Stimulated activated naive CD8-positive, alpha-beta T cell treated with anti-CD3 and anti-CD28 coated beads, Interleukin-15, Interleukin-2, amounts not matched to agents 100 ng/mL and 50 ng/mL, for 24 hours (primary cell): ENCODE data around the gene SSTR5.
"Not testable (repeated sequence)": the region's sequence is repeated elsewhere in the genome, so short reads cannot be mapped to it uniquely, and the experiment has no call there.

Source experiments
- H3K27ac Mint-ChIP-seq: one replicate; pipeline ENCODE4 v1.8.0; 2021; ENCODE audit warnings: mild to moderate bottlenecking, mixed read lengths
- H3K27me3 Mint-ChIP-seq: one replicate; pipeline ENCODE4 v1.8.0; 2021; ENCODE audit warnings: mixed read lengths
- H3K36me3 Mint-ChIP-seq: one replicate; pipeline ENCODE4 v1.8.0; 2021; ENCODE audit warnings: low read depth, mixed read lengths
- H3K4me1 Mint-ChIP-seq: one replicate; pipeline ENCODE4 v1.8.0; 2021; ENCODE audit warnings: low read depth, mixed read lengths
- H3K4me3 Mint-ChIP-seq: one replicate; pipeline ENCODE4 v1.8.0; 2021; ENCODE audit warnings: mild to moderate bottlenecking, mixed read lengths
- H3K9me3 Mint-ChIP-seq: one replicate; pipeline ENCODE4 v1.8.0; 2021; ENCODE audit warnings: mixed read lengths

Gene SSTR5

GRCh38 chr16:1072526-1073261, at the start of gene SSTR5:
SSTR5 (plus strand) TSS chr16:1072747; CDS start chr16:1078869, 6,122 bp downstream.
- Mint-ChIP-seq H3K4me1 (peaks cover 2% of the 10 kb centered on the region), H3K36me3 (peaks cover 1% of the 10 kb centered on the region), H3K27me3 (peaks cover 7% of the 10 kb centered on the region), H3K9me3 (no peaks in the 10 kb centered on the region), H3K27ac (no peak within 1 kb of the TSS), H3K4me3 (no peak within 1 kb of the TSS)

GRCh38 chr16:1024138-1024537, 48.4 kb upstream of the SSTR5 start:
- no peaks in the 10 kb centered on the region for H3K27me3 Mint-ChIP-seq
- H3K9me3 Mint-ChIP-seq: no peaks in the 10 kb centered on the region

DNA sequence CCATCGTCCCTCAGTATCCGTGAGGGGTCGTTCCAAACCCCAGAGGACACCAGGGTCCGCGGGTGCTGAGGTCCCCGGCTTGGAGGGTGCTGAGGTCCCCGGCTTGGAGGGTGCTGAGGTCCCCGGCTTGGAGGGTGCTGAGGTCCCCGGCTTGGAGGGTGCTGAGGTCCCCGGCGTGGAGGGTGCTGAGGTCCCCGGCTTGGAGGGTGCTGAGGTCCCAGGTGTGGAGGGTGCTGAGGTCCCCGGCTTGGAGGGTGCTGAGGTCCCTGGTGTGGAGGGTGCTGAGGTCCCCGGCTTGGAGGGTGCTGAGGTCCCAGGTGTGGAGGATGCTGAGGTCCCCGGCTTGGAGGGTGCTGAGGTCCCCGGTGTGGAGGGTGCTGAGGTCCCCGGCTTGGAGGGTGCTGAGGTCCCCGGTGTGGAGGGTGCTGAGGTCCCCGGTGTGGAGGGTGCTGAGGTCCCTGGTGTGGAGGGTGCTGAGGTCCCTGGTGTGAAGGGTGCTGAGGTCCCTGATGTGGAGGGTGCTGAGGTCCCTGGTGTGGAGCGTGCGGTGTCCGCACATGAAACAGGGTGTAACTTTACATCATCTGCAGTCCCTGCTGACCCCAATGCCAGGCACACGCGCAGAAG, 47.3 kb upstream of the SSTR5 start:
- not testable (repeated sequence) for H3K4me3 Mint-ChIP-seq

More at GRCh38 chr16:1024138-1024537, 48.4 kb upstream of the SSTR5 start:
- H3K36me3 Mint-ChIP-seq: no peaks in the 10 kb centered on the region
- H3K27ac Mint-ChIP-seq: no peak overlapping the region
- no peak overlapping the region for H3K4me3 Mint-ChIP-seq
- H3K4me1 Mint-ChIP-seq: no peaks in the 10 kb centered on the region

DNA sequence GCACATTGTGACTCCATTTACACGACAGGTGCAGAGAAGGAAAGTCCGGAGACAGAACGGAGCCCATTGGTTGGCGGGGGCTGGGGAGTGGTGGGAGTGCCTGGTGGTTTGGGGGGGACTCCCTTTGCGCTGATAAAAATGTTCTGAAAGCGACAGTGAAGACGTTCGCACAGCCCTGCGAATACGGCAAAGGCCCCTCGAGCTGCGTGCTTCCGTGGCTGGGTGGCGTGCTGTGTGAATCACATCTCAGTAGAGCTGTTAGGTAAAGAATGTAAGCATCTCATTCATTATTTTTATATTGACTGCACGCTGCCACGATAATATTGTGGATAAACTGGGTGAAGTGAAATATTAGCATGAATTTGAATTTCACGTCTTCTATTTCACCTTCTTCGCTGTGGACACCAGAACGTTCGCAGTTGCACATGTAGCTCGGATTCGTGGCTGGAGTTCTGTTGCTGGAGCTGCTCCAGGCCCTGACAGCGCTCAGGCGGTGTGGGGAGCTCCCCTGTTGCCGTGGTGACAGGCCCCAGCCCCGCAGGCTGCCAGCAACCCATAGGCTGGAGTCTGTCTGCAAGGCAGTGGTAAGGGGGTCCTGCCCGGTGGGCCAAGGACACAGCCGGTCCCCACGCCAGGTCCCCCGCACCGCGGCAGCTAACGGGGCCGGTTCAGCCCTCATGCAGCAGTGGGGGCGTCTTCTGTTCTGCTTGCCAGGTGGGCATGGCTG, 46.3 kb upstream of the SSTR5 start:
- H3K4me1 Mint-ChIP-seq: no peaks in the 10 kb centered on the region
- no peak overlapping the region for H3K4me3 Mint-ChIP-seq
- no peaks in the 10 kb centered on the region for H3K9me3 Mint-ChIP-seq
- H3K27ac Mint-ChIP-seq: no peak overlapping the region
- peaks cover 4% of the 10 kb centered on the region for H3K27me3 Mint-ChIP-seq
- no peaks in the 10 kb centered on the region for H3K36me3 Mint-ChIP-seq

More for the DNA sequence above, 47.3 kb upstream of the SSTR5 start:
- H3K27ac Mint-ChIP-seq, H3K27me3 Mint-ChIP-seq, H3K4me1 Mint-ChIP-seq, H3K36me3 Mint-ChIP-seq, H3K9me3 Mint-ChIP-seq: not testable (repeated sequence)

DNA sequence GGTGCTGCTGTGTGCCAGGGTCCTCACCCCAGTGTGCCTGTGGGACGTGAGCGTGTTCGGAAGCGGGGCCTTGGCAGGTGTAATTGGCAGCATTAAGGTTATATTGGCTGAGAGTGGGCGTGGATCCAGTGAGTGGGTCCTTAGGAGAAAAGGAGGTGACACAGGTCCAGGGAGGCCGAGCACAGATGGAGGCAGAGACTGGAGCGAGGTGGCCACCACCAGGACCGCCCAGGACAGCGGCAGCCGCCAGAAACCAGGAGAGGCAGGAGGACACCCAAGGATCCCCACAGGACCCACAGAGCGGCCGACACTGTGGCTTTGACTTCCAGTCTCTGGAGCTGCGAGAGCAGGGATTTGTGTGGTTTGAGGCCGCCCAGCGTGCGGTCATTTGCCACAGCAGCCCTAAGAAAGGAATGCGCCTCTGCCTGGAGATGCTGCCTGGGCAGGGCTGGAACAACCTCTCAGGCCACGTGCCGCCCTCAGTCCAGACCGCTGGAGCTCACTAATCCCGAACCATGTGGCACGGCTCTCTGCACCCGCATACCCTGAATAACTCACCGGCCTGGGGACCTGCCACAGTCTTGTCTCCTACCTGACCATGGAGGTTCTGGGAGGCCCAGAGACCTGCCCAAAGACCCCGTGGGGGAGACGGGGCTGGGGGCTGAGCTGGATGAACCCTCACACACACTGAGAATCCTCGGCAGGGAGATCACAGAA, 45.6 kb upstream of the SSTR5 start:
- Mint-ChIP-seq H3K36me3 (no peaks in the 10 kb centered on the region), H3K4me3 (no peak overlapping the region), H3K27me3 (peaks cover 4% of the 10 kb centered on the region), H3K27ac (no peak overlapping the region), H3K4me1 (no peaks in the 10 kb centered on the region), H3K9me3 (no peaks in the 10 kb centered on the region)

GRCh38 chr16:1027501-1027815, 45.1 kb upstream of the SSTR5 start:
- Mint-ChIP-seq H3K4me1 (no peaks in the 10 kb centered on the region), H3K4me3 (no peak overlapping the region), H3K36me3 (no peaks in the 10 kb centered on the region), H3K9me3 (no peaks in the 10 kb centered on the region), H3K27ac (no peak overlapping the region), H3K27me3 (peaks cover 4% of the 10 kb centered on the region)

DNA sequence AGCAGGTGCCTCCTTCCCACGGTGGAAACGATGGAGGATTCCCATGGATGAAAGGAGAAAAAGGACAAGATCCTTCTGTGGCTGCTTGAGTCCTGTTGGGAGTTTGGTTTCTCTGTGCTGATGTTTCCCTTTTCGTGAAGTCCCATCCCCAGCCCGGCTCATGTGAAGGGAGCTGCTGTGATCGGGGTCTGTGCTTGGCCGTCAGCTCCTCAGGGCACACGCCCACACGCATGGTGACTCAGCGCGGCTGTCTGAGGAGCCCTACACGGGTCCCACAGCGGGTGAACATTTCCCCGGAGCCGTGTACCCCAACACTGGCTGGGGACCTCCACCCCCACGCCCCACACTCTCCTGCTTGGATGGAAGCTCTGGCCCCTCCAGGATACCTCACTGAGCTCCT, 44.5 kb upstream of the SSTR5 start:
- Mint-ChIP-seq H3K9me3 (no peaks in the 10 kb centered on the region), H3K27ac (no peak overlapping the region), H3K4me3 (no peak overlapping the region), H3K36me3 (no peaks in the 10 kb centered on the region), H3K4me1 (no peaks in the 10 kb centered on the region), H3K27me3 (peaks cover 4% of the 10 kb centered on the region)

GRCh38 chr16:1028524-1029258, 43.9 kb upstream of the SSTR5 start:
- Mint-ChIP-seq H3K9me3 (no peaks in the 10 kb centered on the region), H3K4me1 (no peaks in the 10 kb centered on the region), H3K36me3 (no peaks in the 10 kb centered on the region), H3K27ac (no peak overlapping the region), H3K4me3 (no peak overlapping the region), H3K27me3 (peaks cover 4% of the 10 kb centered on the region)

DNA sequence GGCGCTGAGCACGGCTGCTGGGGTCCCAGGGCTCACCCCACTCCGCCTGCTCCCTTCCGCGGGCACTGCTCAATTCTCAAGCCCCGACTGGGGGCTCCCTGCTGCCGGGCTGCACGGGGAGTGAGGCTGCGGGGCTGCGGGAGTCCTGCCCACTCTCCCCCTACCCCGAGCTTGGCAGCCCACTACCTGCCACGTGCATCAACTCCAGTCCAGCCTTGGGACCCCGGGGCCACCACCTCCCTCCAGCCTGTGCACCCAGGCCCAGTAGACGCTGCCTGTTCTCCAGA, 43.3 kb upstream of the SSTR5 start:
- H3K9me3 Mint-ChIP-seq: no peaks in the 10 kb centered on the region
- no peak overlapping the region for H3K4me3 Mint-ChIP-seq
- peaks cover 4% of the 10 kb centered on the region for H3K27me3 Mint-ChIP-seq
- H3K4me1 Mint-ChIP-seq: no peaks in the 10 kb centered on the region
- no peaks in the 10 kb centered on the region for H3K36me3 Mint-ChIP-seq
- no peak overlapping the region for H3K27ac Mint-ChIP-seq

DNA sequence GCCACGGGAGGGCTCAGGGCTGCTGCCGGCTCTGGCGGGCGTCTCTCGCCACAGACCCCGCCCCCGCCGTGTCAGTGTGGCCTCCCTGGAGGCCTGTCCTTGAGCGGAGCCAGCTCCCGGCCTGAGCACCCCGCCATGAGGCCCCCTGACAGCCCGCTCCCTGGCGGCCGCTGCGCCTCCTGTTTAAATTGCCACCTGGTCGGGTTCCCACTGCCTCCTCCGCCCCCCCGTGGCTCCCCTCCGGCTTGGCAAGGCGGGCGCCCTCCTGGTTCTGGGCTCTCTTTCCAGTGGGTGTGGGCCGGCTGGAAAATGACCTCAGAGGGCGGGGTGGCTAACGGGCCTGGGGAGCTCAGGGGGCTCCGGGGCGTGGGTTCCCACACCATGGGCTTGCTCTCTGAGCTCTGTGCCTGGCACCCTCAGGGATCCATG, 42.1 kb upstream of the SSTR5 start:
- Mint-ChIP-seq H3K36me3 (no peaks in the 10 kb centered on the region), H3K4me3 (no peak overlapping the region), H3K27ac (no peak overlapping the region), H3K27me3 (peaks cover 4% of the 10 kb centered on the region), H3K9me3 (no peaks in the 10 kb centered on the region), H3K4me1 (no peaks in the 10 kb centered on the region)

- no peak overlapping the region for H3K4me3 Mint-ChIP-seq
- H3K9me3 Mint-ChIP-seq: no peaks in the 10 kb centered on the region
- H3K27ac Mint-ChIP-seq: no peak overlapping the region
- H3K36me3 Mint-ChIP-seq: no peaks in the 10 kb centered on the region
- peaks cover 4% of the 10 kb centered on the region for H3K27me3 Mint-ChIP-seq
- no peaks in the 10 kb centered on the region for H3K4me1 Mint-ChIP-seq
Observed at GRCh38 chr16:1031666-1032065, 40.9 kb upstream of the SSTR5 start.

- Mint-ChIP-seq H3K36me3 (no peaks in the 10 kb centered on the region), H3K4me1 (no peaks in the 10 kb centered on the region), H3K27me3 (peaks cover 4% of the 10 kb centered on the region), H3K27ac (no peak overlapping the region), H3K4me3 (no peak overlapping the region), H3K9me3 (no peaks in the 10 kb centered on the region)
Observed at GRCh38 chr16:1032607-1033006, 39.9 kb upstream of the SSTR5 start.

GRCh38 chr16:1033128-1033679, 39.3 kb upstream of the SSTR5 start:
- Mint-ChIP-seq H3K4me3 (no peak overlapping the region), H3K27me3 (peaks cover 4% of the 10 kb centered on the region)

GRCh38 chr16:1034230-1035065, 38.1 kb upstream of the SSTR5 start:
- Mint-ChIP-seq H3K4me3 (no peak overlapping the region), H3K27ac (no peak overlapping the region), H3K27me3 (peaks cover 2% of the 10 kb centered on the region), H3K9me3 (no peaks in the 10 kb centered on the region), H3K36me3 (no peaks in the 10 kb centered on the region), H3K4me1 (no peaks in the 10 kb centered on the region)

More at GRCh38 chr16:1033128-1033679, 39.3 kb upstream of the SSTR5 start:
- Mint-ChIP-seq H3K9me3 (no peaks in the 10 kb centered on the region), H3K27ac (no peak overlapping the region), H3K36me3 (no peaks in the 10 kb centered on the region), H3K4me1 (no peaks in the 10 kb centered on the region)
